OCI-LY1 (cell line): Measurements from ENCODE around the gene PRKD2.

Experiments used
- H2AFZ ChIP-seq: fragments of 200-600 bp; sonication (generic), shearing (Covaris generic); 2 replicates; pipeline ENCODE4 v1.6.0; 2014; ENCODE audit warnings: antibody characterized with exemption, mild to moderate bottlenecking, low read length
- H3F3A ChIP-seq: fragments of 200-600 bp; sonication (generic), shearing (Covaris generic); 2 replicates; pipeline ENCODE4 v1.6.0; 2014; ENCODE audit warnings: mild to moderate bottlenecking, antibody characterized with exemption, low read length, moderate library complexity; ENCODE audit not compliant: insufficient read depth
- H3K27ac ChIP-seq: fragments of 200-600 bp; sonication (generic); 2 replicates; pipeline ENCODE4 v1.5.1; 2014; ENCODE audit warnings: low read length, mixed run types, mild to moderate bottlenecking, low read depth; ENCODE audit not compliant: poor library complexity, severe bottlenecking
- H3K27me3 ChIP-seq: fragments of 200-600 bp; sonication (generic); 2 replicates; pipeline ENCODE4 v1.6.0; 2014; ENCODE audit warnings: antibody characterized with exemption, mild to moderate bottlenecking, low read length, moderate library complexity; ENCODE audit not compliant: insufficient read depth
- H3K36me3 ChIP-seq: fragments of 200-600 bp; sonication (generic); 2 replicates; pipeline ENCODE4 v1.6.1; 2014; ENCODE audit warnings: mild to moderate bottlenecking, antibody characterized with exemption, low read length, moderate library complexity, mixed read lengths; ENCODE audit not compliant: insufficient read depth
- H3K4me1 ChIP-seq: fragments of 200-600 bp; sonication (generic); 2 replicates; pipeline ENCODE4 v1.5.1; 2014; ENCODE audit warnings: mild to moderate bottlenecking, low read length, moderate library complexity; ENCODE audit not compliant: insufficient read depth, severe bottlenecking
- H3K4me2 ChIP-seq: fragments of 200-600 bp; sonication (generic), shearing (Covaris generic); 2 replicates; pipeline ENCODE4 v1.6.1; 2014; ENCODE audit warnings: low read length
- H3K4me3 ChIP-seq: fragments of 200-600 bp; sonication (generic); 2 replicates; pipeline ENCODE4 v1.5.1; 2014; ENCODE audit warnings: low read length, low read depth, mild to moderate bottlenecking, mixed read lengths; ENCODE audit not compliant: poor library complexity, severe bottlenecking
- H3K79me2 ChIP-seq: fragments of 200-600 bp; shearing (Covaris generic); 2 replicates; pipeline ENCODE4 v1.6.1; 2016; ENCODE audit warnings: mixed run types, low read length, mixed read lengths; ENCODE audit not compliant: insufficient read depth
- H3K9ac ChIP-seq: fragments of 200-600 bp; sonication (generic), shearing (Covaris generic); 2 replicates; pipeline ENCODE4 v1.6.1; 2014; ENCODE audit warnings: mild to moderate bottlenecking, low read length, mixed read lengths
- H3K9me2 ChIP-seq: fragments of 200-600 bp; sonication (generic), shearing (Covaris generic); 2 replicates; pipeline ENCODE4 v1.6.1; 2014; ENCODE audit warnings: low read depth, mild to moderate bottlenecking, low read length, mixed read lengths
- H3K9me3 ChIP-seq: fragments of 200-600 bp; shearing (Covaris generic); 2 replicates; pipeline ENCODE4 v1.6.1; 2014; ENCODE audit warnings: low read length, mixed read lengths
- H4K20me1 ChIP-seq: fragments of 200-600 bp; sonication (generic), shearing (Covaris generic); 2 replicates; pipeline ENCODE4 v1.6.0; 2016; ENCODE audit warnings: mild to moderate bottlenecking, low read length; ENCODE audit not compliant: insufficient read depth
- EZH2 ChIP-seq: fragments of 200-600 bp; sonication (generic), shearing (Covaris generic); IDR thresholded peaks from 2 replicates; pipeline ENCODE4 v1.8.0; 2017; ENCODE audit warnings: borderline replicate concordance, mixed run types, mild to moderate bottlenecking, antibody characterized with exemption, low read length, moderate library complexity, mixed read lengths
- TF ChIP-seq, protein P1 (sequence below): fragments of 200-600 bp; sonication (generic), shearing (Covaris generic); IDR thresholded peaks from 2 replicates; pipeline ENCODE4 v1.5.1; 2017; ENCODE audit warnings: mild to moderate bottlenecking, antibody characterized with exemption, low read length, moderate library complexity, mixed read lengths

PRKD2 gene

DNA sequence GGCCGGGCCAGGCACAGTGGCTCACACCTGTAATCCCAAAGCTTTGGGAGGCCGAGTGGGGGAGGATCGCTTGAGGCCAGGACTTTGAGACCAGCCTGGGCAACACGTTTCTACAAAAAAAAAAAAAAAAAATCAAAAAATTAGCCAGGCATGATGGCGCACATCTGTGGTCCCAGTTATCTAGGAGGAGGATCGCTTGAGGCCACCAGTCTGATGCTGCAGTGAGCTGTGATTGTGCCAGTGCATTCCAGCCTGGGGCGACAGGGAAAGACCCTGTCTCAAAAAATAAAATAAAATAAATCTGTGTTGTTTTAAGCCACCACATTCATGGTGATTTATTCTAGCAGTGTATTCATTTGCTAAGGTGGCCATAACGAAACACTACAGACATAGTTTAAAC is 51.8 kb downstream of the PRKD2 start:
- no peaks in the 10 kb centered on the region for H3K27me3 ChIP-seq
- no peaks in the 10 kb centered on the region for H3K9me2 ChIP-seq
- H3F3A ChIP-seq = no peaks in the 10 kb centered on the region
- no peaks in the 10 kb centered on the region for H3K9me3 ChIP-seq
- TF ChIP-seq, protein P1, sequence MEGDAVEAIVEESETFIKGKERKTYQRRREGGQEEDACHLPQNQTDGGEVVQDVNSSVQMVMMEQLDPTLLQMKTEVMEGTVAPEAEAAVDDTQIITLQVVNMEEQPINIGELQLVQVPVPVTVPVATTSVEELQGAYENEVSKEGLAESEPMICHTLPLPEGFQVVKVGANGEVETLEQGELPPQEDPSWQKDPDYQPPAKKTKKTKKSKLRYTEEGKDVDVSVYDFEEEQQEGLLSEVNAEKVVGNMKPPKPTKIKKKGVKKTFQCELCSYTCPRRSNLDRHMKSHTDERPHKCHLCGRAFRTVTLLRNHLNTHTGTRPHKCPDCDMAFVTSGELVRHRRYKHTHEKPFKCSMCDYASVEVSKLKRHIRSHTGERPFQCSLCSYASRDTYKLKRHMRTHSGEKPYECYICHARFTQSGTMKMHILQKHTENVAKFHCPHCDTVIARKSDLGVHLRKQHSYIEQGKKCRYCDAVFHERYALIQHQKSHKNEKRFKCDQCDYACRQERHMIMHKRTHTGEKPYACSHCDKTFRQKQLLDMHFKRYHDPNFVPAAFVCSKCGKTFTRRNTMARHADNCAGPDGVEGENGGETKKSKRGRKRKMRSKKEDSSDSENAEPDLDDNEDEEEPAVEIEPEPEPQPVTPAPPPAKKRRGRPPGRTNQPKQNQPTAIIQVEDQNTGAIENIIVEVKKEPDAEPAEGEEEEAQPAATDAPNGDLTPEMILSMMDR = no peak
- TF ChIP-seq EZH2 = no peak
- peaks cover 14% of the 10 kb centered on the region for H3K4me1 ChIP-seq
- no peaks in the 10 kb centered on the region for H4K20me1 ChIP-seq
- H2AFZ ChIP-seq = no peak overlapping the region
- no peak overlapping the region for H3K4me2 ChIP-seq
- H3K27ac ChIP-seq = no peak overlapping the region
- no peaks in the 10 kb centered on the region for H3K79me2 ChIP-seq
- H3K36me3 ChIP-seq = no peaks in the 10 kb centered on the region
- no peak overlapping the region for H3K9ac ChIP-seq
- H3K4me3 ChIP-seq = no peak overlapping the region

DNA sequence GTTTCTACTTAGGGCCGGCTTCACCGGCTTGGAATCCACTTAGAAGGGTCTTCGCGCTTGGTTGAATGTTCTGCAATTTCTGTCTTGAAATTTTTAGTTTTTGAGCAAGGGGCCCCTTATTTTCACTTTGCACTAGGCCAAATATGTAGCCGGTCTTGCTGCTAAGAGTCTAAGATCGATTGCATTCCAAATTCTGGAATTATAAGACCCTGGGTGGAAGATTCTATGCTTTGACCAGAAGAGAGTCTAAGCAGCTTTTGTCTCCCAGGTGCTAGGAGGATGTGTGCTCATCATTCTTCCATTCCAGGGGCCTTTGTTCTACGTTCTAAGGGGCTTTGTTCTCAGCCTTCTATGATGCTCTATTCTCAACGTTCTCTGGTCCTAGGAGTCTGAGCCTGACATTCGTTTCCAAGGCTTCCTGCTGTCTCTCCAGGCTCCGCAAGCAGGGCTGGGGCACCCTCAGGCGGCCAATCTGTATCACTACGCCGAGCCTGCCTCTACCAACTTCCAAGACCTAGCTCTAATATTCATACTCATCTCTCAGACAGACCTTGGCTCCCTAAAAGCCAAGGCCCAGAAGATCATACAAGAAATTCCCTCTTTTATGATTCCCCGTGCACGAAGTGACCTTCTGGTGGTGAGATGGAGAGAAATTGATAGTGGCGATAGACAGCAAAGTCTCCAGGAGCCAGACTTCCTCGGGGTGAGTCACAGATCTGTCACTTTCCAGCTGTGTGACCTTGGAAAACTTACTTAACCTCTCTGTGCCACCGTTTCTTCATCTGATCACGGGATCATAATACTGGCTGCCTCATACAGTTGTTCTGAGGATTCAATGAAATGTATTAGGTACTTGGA is 55.0 kb downstream of the PRKD2 start:
- H3K4me1 ChIP-seq = peaks cover 23% of the 10 kb centered on the region
- peak overlapping the region; percentile 16; the same call in 1 of the 2 replicates for H3K9ac ChIP-seq
- H4K20me1 ChIP-seq = no peaks in the 10 kb centered on the region
- no peaks in the 10 kb centered on the region for H3F3A ChIP-seq
- no peaks in the 10 kb centered on the region for H3K79me2 ChIP-seq
- peak overlapping the region; percentile 77 for H3K4me2 ChIP-seq
- no peak overlapping the region for H3K27ac ChIP-seq
- peak overlapping the region; percentile 48 for H3K4me3 ChIP-seq
- H3K36me3 ChIP-seq = no peaks in the 10 kb centered on the region
- H2AFZ ChIP-seq = no peak overlapping the region
- no peaks in the 10 kb centered on the region; the same call in 1 of the 2 replicates for H3K27me3 ChIP-seq
- TF ChIP-seq, protein P1 = peak; percentile 93
- no peak for TF ChIP-seq EZH2
- no peaks in the 10 kb centered on the region for H3K9me3 ChIP-seq
- H3K9me2 ChIP-seq = no peaks in the 10 kb centered on the region

DNA sequence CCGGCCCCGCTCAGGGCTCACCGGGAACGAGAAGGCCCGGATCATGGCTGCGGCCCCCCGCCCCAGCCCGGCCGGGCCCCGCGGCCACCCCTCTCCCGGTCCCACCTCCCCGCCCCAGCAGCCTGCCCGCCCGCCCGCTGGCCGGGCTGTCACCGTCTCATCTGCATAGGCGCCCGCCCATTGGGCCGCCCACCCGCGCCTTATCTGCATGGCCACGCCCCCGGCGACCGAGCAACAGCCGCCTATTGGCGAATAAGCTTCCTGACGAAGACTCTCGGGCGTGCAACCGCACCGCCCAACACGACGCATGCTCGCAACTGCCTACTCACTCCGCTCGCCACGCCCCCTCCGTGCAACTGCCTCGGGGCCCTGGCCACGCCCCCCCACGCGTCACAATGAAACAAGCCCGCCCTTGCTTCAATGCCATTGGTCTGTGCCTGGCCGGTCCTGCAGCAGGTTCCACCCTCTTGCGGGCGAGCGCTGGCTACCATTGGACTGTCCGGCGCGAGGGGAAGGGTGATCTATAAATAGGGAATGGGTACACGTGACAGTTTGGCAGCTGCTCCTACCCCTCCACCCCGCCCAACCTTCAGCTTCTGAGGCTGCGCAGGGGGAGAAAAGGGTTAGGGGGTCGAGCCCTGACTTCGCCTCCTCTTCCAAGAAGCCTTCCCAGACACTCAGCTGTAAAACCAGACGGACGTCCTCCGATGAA is 55.7 kb downstream of the PRKD2 start, which contains the start of gene DACT3:
DACT3 (minus strand) TSS at position 163 of the 712 bp plus-strand sequence; CDS start at position 45, 118 bp downstream.
- Histone ChIP-seq H3K4me2 (peak within 1 kb of the TSS; percentile 77), H3F3A (no peaks in the 10 kb centered on the region), H3K9me2 (no peaks in the 10 kb centered on the region), H4K20me1 (no peaks in the 10 kb centered on the region), H3K36me3 (no peaks in the 10 kb centered on the region), H3K4me1 (peaks cover 23% of the 10 kb centered on the region), H2AFZ (no peak within 1 kb of the TSS), H3K27ac (no peak within 1 kb of the TSS), H3K9ac (peak within 1 kb of the TSS; percentile 32; the same call in 1 of the 2 replicates), H3K4me3 (peak within 1 kb of the TSS; percentile 60), H3K79me2 (no peaks in the 10 kb centered on the region), H3K27me3 (no peaks in the 10 kb centered on the region; the same call in 1 of the 2 replicates), H3K9me3 (no peaks in the 10 kb centered on the region)
- TF ChIP-seq, protein P1 = no peak
- no peak for TF ChIP-seq EZH2
